Fibroblast of gingiva (primary cell): Measurements from ENCODE around the gene PLK5.
"Not testable (repeated sequence)": the region's sequence is repeated elsewhere in the genome, so short reads cannot be mapped to it uniquely, and the experiment has no call there.

Experiments used
- DNase-seq: peaks from one replicate; pipeline ENCODE4 v3.0.0-alpha.2; 2011; ENCODE audit warnings: low read depth

The PLK5 gene, protein sequence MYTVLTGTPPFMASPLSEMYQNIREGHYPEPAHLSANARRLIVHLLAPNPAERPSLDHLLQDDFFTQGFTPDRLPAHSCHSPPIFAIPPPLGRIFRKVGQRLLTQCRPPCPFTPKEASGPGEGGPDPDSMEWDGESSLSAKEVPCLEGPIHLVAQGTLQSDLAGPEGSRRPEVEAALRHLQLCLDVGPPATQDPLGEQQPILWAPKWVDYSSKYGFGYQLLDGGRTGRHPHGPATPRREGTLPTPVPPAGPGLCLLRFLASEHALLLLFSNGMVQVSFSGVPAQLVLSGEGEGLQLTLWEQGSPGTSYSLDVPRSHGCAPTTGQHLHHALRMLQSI

GRCh38 chr19:1523412-1524286, at the start of gene PLK5:
PLK5 (plus strand) TSS chr19:1524077; CDS start chr19:1526997, 2,920 bp downstream.
- DNase-seq, result no peak

GRCh38 chr19:1474765-1475351, 49.0 kb upstream of the PLK5 start:
- DNase-seq, result no peak

DNA sequence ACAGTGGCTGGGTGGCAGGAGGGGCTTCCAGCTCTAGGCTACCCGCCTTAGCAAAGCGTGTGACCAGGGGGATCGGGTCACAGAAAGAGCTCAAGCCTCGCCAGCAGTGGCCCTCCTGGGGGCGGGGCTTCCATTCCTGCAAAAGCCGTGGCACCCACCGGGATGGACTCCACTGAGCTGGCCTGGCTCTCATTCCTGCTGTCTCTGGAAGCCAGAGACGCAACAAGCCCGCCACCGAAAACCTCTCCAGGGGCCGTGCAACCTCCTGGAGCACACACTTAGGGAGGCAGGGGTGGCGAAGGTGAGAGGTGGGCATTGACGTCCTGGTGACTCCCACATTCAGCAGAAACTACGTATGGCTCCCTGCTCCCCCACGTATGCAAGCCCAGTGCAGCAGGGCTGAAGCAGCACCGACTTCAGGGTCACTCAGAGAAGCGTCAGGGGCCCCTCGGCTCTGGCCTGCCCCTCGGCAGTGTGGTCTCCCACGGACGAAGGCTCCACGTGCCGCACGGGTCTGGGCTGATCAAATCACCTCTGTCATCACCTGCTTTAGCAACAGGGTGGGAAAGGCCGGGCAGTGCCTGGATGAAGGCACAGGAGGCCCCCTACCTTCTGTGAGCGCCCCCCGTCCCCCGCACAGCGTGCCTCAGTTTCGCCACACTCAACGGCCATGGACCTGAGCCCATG, 48.0 kb upstream of the PLK5 start:
- no peak for DNase-seq

GRCh38 chr19:1477056-1477455, 46.8 kb upstream of the PLK5 start:
- not testable (repeated sequence) for DNase-seq

GRCh38 chr19:1478934-1479707, 44.8 kb upstream of the PLK5 start, which contains the start of gene C19orf25:
C19orf25 (minus strand) TSS chr19:1479215; CDS start chr19:1478903, 312 bp downstream.
- DNase-seq, result peak; percentile 89

DNA sequence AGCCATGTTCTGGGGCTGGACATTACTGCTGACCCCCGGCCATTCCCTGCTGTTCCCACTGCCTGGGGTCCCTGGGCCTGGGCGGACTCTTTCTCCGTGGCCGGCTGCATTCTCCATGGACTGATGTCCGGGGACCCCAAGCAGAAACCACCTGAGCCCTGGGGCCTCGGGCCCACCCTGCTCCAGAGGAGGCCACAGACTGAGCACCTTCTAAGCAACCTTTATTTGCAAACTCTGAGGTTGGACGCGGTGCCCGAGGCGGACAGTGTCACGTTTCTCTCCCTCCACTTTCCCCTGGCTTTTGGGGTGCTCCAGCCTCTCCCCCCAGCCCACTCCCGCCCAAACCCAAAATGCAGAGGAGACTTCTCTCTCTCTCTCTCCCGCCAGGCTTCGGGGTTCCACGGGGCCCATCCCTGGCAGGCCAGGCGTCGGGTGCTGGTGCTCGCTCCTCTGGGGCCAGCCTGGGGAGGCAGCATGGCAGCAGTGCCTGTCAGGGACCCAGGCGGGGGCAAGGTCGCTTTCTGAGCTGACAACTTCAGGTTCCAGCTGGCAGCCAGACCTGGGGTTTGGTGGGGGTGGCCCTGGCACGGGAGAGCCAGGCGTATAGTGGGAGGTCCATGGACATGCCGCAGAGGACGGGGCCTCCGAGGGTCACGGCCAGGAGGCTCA, 42.5 kb upstream of the PLK5 start:
- DNase-seq, result no peak

DNA sequence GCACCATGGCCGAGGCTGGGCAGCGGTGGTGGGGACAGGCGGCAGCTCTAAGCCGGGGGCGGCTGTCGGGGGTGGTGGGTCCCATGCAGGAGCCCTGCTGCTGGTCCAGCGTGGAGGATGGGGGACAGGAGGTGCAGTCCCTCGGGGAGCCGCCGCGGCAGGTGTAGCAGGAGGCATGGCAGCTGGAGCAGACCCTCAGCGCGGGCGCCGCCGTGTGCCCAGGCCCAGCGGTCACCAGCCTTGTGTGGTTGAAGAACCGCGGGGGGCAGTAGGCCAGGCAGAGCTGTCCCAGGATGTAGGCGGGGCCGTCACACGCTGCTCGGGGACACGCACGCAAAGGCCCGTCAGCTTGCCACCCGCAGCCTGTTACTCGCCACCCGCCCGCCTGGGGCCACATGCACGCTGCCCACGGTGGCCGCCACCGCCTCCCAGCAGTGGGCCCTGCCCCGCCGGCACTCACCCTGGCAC, 42.0 kb upstream of the PLK5 start:
- no peak for DNase-seq

DNA sequence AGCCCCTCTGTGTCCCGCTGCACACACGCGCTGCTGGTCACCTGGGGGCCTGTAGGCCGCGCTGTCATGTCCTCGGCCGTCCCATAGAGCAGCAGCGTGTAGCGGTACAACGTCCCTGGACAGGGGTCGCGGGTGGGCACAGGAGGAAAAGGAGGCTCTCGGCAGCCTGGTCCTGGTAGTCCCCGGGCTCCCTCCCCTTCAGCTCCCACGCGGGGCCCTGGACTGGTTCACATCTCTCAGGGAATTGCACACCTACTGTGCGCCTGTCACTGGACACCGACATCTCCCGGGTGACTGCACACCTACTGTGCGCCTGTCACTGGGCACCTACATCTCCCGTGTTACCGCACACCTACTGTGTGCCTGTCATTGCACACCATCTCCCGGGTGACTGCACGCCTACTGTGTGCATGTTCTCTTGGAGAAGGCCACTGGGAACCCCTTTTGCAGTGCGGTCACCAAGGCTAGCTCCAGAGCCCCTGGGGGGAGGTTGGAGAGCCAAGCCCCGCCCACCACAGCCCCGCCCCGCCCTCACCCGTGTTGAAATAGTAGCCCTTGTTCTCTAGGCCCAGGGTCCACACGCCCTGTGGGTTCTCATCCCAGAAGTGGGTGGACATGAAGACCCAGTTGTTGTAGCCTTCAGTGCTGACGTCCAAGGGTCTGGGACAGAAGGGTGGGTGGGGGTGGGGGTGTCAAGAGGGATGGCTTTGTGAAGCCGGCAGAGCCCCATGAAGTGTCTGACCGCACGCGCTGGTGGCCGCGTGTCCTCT, 41.3 kb upstream of the PLK5 start:
- DNase-seq, result no peak

- DNase-seq, result no peak
Measured at GRCh38 chr19:1483131-1483978, 40.5 kb upstream of the PLK5 start.

- DNase-seq, result no peak
Measured at GRCh38 chr19:1483979-1484428, 39.9 kb upstream of the PLK5 start.

DNA sequence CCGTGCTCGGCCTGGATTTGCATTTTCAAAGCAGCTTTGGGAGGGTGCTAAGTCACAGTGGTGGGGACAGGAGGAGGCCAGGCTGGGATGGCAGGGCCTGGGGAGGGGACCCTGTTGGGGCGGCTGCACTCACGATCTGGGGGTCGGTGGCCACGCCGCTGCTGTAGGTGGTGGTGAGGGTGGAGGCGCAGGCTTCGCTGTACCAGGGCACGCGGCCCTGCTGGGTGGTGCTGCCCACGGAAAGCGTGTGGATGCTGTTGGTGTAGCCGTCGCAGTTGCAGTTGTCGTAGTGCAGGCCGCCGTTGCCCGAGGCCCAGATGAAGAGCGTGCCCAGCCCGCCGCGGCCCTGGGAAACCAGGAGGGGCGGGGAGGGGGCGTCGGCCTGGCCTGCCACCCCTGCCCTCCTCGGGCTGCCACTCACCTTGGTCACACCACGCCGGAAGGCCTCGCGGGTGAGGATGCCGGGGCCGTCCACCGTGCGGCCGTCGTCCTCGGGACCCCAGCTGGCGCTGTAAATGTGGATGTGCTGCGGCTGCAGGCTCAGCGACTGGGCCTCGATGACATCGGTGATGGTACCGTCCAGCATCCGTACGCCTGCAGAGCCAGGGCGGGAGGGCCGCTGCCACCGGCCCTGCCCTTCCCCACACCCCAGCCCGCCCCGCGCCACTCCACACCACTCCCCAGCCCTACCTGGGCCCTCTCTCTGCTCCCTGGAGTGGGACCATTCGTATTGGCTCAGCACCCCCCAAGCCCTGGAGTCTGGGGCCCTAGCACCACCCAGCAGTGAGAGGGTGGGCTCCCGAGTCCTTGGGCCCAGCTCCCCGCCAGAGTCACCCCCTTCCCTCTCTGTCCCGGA, 36.9 kb upstream of the PLK5 start:
- DNase-seq, result no peak

DNA sequence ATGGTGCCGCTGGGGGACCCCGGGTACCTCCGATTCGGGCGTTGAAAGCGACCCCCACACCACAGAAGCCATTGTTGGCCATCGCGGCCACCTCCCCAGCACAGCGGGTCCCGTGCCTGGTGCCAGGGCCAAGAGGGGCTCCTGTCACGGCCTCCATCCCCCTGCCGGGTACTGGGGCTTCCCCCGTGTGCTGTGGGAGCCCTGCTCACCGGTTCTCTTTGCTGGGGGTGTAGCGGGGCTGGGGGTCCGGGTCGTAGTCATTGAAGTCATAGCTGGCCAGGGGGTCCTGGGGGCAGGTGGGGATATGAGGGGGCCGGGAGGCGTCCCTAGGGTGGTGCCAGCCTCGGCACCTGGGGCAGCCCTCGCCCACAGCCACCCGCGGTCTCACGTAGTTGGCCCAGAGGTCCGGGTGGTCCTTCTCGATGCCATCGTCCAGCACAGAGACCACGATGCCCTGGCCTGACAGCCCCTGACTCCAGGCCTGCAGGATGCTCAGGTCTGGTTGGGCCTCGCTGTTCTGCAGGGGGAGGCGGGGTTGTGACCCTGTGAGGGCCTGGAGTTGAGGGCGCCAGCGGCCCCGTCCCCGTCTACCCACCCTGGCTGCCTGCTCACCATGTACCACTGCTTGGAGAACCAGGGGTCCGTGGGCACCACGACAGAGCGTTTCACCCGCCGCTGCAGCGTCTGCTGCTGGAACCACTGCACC, 36.1 kb upstream of the PLK5 start:
- DNase-seq, result no peak

DNA sequence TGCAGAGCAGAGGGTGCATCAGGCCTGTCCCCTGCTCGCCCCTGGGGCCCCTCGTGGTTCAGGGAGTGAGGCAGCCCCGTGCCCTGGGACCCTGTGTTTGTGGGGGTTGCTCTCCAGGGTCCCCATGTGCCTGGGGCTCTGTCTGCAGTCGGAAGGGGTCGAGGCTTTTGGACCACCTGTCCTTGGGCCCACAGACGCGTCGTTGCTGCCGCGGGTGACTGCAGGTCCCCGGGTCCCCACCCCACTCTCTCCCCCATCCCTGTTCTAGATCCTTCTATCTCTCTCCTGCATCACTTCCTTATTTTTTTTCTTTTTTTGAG, 35.6 kb upstream of the PLK5 start:
- no peak for DNase-seq

GRCh38 chr19:1489463-1490310, 34.2 kb upstream of the PLK5 start:
- DNase-seq, result no peak

DNA sequence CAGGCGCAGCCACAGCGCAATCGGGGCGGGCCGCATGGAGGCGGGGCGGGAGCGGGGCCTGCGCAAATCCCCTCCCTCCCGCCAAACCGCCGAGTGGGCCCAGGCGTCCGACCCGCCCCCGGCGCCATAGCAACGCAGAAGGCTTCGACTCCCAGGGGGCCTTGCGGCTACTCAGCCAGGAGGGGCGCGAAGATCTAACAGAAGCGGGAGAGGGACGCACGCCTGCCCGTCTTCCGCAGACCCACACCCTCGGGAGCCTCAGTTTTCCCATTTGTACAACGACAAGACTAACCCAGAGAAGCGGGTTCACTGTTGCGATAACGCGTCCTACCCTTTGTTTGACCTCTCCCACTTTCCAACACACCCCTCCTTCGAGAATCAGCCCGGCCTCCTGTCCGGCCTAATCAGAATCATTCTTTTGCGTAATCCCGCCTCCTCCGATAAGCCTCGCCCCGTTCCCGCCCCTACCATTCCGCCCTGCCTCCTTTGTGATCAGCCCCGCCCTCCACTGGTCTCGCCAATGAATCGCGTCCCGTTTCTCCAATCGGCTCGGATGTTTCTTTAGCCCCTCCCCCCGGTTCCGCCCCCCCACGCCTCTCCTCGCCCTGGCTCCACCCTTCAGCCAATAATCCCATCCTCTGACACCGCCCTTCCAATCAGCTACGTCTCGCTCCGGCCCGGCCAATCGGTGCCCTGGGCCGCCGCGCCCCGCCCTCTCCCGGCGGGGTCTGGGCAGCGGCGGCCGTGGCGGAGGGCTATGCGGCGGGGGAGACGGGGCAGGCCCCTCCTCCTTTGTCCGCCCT, 33.4 kb upstream of the PLK5 start, which contains the start of gene PCSK4:
Gene PCSK4, minus strand, starts transcription at position 40 of the 803 bp plus-strand sequence. Its CDS starts 4 bp downstream, at position 36.
- peak; percentile 99 for DNase-seq
